ENCODE results near the gene FGF21. TPM values are rescaled to one million over a fixed set of nuclear protein-coding genes. Genes with fewer than 3 reads are reported as not detected.
"Not testable (repeated sequence)": the region's sequence is repeated elsewhere in the genome, so short reads cannot be mapped to it uniquely, and the experiment has no call there.

FGF21 gene
- total and polyA plus RNA-seq, 2 donors (not counting 3 experiments of a cell fraction or from before 2014, with no cell fraction given) = not detected

GRCh38 chr19:48787331-48787730 lies 32.0 kb downstream of the FGF21 start:
- BruUV-seq (replicated peaks); DNase-seq (ENCODE audit: low read depth, low spot score); H4K20me1 ChIP-seq (replicated peaks; ENCODE audit: control insufficient read depth, extremely low read depth, insufficient read depth, low read length); H3K9ac ChIP-seq (replicated peaks; ENCODE audit: extremely low read depth, insufficient read depth, low read length); dilution Hi-C loops (cut with MboI; ENCODE audit: extremely low pct_ligation_motif_present, low sequenced_read_pairs); H3K9me3 ChIP-seq (replicated peaks; ENCODE audit: control insufficient read depth, insufficient read depth, low read length); H3K27me3 ChIP-seq (ENCODE audit: control insufficient read depth in 2 of 2, insufficient read depth in 2 of 2, low read length in 2 of 2); H3K27ac ChIP-seq (ENCODE audit: insufficient read depth, low read depth, low read length); H3K4me2 ChIP-seq (ENCODE audit: insufficient read depth, low read length); H3K9me1 ChIP-seq (replicated peaks; ENCODE audit: control insufficient read depth, extremely low read depth, insufficient read depth, low read length); H3K4me3 ChIP-seq (replicated peaks in 1 of 3; ENCODE audit: insufficient read depth in 1 of 3, low read depth in 1 of 3, low read length in 3 of 3); FAIRE-seq; intact Hi-C loops (cut with micrococcal nuclease); H3K4me1 ChIP-seq (ENCODE audit: control insufficient read depth, extremely low read depth, insufficient read depth, low read length); H3K36me3 ChIP-seq (ENCODE audit: control insufficient read depth in 2 of 2, extremely low read depth in 1 of 2, insufficient read depth in 2 of 2, low read length in 2 of 2); H2AFZ ChIP-seq (ENCODE audit: low read depth, low read length); H3K79me2 ChIP-seq (ENCODE audit: control insufficient read depth, insufficient read depth, low read length): not testable (repeated sequence)
- ChIA-PET POLR2A (interaction anchor here (0.6 kb wide), 1 partner anchor 24 kb away, joined by 3 read pairs; no protein-coding TSS in a partner anchor), CTCF (interaction anchor here (0.7 to 11.1 kb wide), 30 partner anchors 8 to 438 kb away, joined by 3 to 427 read pairs (median 8); partner anchors contain the start of genes BCAT2, CA11, DHDH and HSD17B14)

GRCh38 chr19:48793271-48793670 lies 37.9 kb downstream of the FGF21 start:
- dilution Hi-C loops (cut with MboI; ENCODE audit: extremely low pct_ligation_motif_present, low sequenced_read_pairs) = no loop called here
- Histone ChIP-seq H3K79me2 (ENCODE audit: control insufficient read depth, insufficient read depth, low read length) (no peaks in the 10 kb centered on the region), H3K27ac (ENCODE audit: insufficient read depth, low read depth, low read length) (no peak overlapping the region), H3K36me3 (ENCODE audit: control insufficient read depth in 2 of 2, extremely low read depth in 1 of 2, insufficient read depth in 2 of 2, low read length in 2 of 2) (no peaks in the 10 kb centered on the region), H3K9ac (replicated peaks; ENCODE audit: extremely low read depth, insufficient read depth, low read length) (no peak overlapping the region), H3K4me2 (ENCODE audit: insufficient read depth, low read length) (no peak overlapping the region), H3K4me1 (ENCODE audit: control insufficient read depth, extremely low read depth, insufficient read depth, low read length) (peaks cover 3% of the 10 kb centered on the region), H3K9me1 (replicated peaks; ENCODE audit: control insufficient read depth, extremely low read depth, insufficient read depth, low read length) (no peaks in the 10 kb centered on the region), H4K20me1 (replicated peaks; ENCODE audit: control insufficient read depth, extremely low read depth, insufficient read depth, low read length) (no peaks in the 10 kb centered on the region), H3K4me3 (replicated peaks in 1 of 3; ENCODE audit: insufficient read depth in 1 of 3, low read depth in 1 of 3, low read length in 3 of 3) (no peak overlapping the region), H3K9me3 (replicated peaks; ENCODE audit: control insufficient read depth, insufficient read depth, low read length) (no peaks in the 10 kb centered on the region), H3K27me3 (ENCODE audit: control insufficient read depth in 2 of 2, insufficient read depth in 2 of 2, low read length in 2 of 2) (no peaks in the 10 kb centered on the region), H2AFZ (ENCODE audit: low read depth, low read length) (no peak overlapping the region)
- TF ChIP-seq GATA2 (IDR thresholded peaks at IDR 0.05; ENCODE audit: insufficient read depth, insufficient read length, low read depth, low read length) = no peak
- TF ChIP-seq CTCF (IDR thresholded peaks at IDR 0.05; ENCODE audit: extremely low read depth in 1 of 2, insufficient read depth in 1 of 2, low read depth in 1 of 2, low read length in 2 of 2) = no peak
- TF ChIP-seq JUN (IDR thresholded peaks at IDR 0.05; ENCODE audit: borderline replicate concordance, insufficient read depth, insufficient read length, low read depth) = no peak
- TF ChIP-seq MYC (IDR thresholded peaks at IDR 0.05; ENCODE audit: low read depth, low read length) = no peak
- TF ChIP-seq, protein P1, sequence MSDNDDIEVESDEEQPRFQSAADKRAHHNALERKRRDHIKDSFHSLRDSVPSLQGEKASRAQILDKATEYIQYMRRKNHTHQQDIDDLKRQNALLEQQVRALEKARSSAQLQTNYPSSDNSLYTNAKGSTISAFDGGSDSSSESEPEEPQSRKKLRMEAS (IDR thresholded peaks at IDR 0.05; ENCODE audit: insufficient read depth, insufficient read length) = no peak
- no peak for TF ChIP-seq EZH2 (IDR thresholded peaks at IDR 0.05; ENCODE audit: borderline replicate concordance, low read depth, low read length, severe bottlenecking)
- TF ChIP-seq FOS (IDR thresholded peaks at IDR 0.05; ENCODE audit: borderline replicate concordance, insufficient read depth, low read length) = no peak
- no peak for TF ChIP-seq POLR2A (IDR thresholded peaks at IDR 0.05; ENCODE audit: low read depth, low read length)
- no peak for TF ChIP-seq POLR2AphosphoS5 (IDR thresholded peaks at IDR 0.05; ENCODE audit: insufficient read depth, low read depth, low read length)
- ChIA-PET POLR2A (no interaction called here), CTCF (interaction anchor here (1.5 to 11.1 kb wide), 3 partner anchors 43 to 178 kb away, joined by 6 to 427 read pairs (median 108); partner anchors contain the start of gene HSD17B14)
- FAIRE-seq (no peak), DNase-seq (ENCODE audit: low read depth, low spot score) (no peak)
- BruUV-seq (replicated peaks) = no TSS peak
- intact Hi-C loops (cut with micrococcal nuclease) = no loop called here
